Activated CD4-positive, alpha-beta T cell treated with anti-CD3 and anti-CD28 coated beads, Interleukin-2, amount 50 U/mL, for 4 hours (primary cell): ENCODE results near the gene ADPRHL1.
"Not testable (repeated sequence)": the region's sequence is repeated elsewhere in the genome, so short reads cannot be mapped to it uniquely, and the experiment has no call there.

ENCODE experiments used
- DNase-seq, 2 experiments: peaks; one replicate each; pipeline ENCODE4 v3.0.0-alpha.2; 2020

ADPRHL1 gene

GRCh38 chr13:113477724-113478123 is 24.4 kb upstream of the ADPRHL1 start:
- DNase-seq: no peak

DNA sequence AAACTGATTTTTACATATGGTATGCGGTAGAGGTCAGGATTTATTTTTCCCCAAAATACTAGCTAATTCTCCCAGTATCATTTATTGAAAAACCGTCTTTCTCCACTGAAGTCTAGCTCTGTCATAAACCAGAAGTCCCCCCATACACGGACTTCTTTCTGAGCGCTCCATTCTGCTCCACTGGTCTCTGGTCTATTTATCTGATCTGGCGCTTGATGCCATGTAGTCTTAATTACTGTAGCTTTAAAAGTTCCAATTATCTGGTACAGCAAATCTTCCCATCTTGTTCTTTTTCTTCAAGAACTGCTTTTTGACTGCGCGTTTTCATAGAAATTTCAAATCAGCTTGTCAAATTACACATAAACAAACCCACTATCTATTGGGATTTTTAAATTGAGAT is 23.5 kb upstream of the ADPRHL1 start:
- no peak for DNase-seq

DNA sequence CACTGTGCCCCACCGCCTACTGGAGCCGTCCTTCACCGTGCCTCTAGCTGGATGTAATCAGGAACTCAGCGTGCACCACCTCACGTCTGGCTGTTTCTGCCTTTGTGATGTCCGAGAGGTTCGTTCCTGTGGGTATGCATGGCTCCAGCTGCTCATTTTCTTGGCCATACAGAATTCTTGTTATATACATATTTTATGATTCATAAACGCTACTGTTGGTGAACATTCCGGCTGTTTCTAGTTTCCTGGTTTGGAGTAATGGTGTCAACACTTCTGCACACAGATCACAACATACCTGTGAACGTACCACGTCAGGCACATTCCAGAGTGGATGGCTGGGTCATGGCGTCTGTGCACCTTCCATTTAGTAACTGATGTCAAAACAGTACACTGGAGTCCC is 22.6 kb upstream of the ADPRHL1 start:
- no peak for DNase-seq

DNA sequence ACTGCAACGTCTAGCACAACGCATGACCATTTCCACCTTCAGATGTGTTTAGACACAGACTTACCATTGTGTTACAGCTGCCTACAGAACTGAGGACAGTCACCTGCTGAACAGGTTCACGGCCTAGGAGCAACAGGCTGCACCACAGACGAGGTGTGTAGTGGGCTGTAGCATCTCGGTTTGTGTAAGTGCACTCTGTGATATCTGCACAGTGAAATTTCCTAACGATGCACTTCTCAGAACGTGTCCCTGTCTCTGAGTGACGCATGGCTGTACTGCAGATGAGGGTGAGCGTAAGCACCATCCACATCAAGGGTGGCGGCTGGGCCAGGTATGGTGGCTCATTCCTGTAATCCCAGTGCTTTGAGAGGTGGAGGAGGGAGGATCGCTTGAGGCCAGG is 22.0 kb upstream of the ADPRHL1 start:
- DNase-seq: no peak

DNA sequence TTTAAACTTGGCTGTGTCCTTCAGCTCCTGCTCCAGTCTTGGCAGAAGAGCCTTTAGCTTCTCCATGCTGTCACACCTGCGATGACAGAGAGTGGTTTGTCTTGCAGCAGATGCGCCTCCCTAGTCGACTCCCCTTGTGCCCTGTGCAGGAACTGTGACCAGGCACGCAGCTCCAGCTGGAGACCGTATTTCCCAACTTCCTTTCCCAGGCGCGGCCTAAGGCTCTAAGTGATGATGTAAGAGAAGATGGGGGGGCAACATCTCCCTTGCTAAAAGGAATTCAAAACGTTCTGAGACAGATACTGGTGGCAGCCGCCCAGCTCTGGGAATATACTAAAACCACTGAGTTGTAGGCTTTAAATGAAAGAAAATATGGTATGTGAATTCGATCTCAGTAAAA is 20.9 kb upstream of the ADPRHL1 start:
- DNase-seq: no peak

- DNase-seq: no peak
These were observed 19.2 kb upstream of the ADPRHL1 start for GRCh38 chr13:113472355-113473025.

DNA sequence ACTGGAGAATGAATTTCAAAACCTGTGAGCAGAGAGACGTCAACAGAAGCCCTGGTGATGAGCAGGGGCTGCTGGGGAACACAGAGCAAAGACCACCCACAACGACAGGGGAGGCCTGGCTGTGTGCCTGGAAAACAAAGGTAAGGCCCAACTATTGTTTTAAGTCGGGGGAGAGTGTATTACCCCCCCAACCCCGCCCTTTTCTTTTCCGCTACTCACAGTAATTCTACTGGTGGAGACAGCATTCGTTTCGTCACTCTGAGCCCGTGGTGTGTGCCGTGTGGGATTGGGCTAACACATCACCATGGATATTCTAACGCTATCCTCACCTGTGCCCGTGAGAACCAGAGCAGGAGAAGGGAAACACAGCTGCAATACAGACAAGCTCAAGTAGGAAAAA is 18.6 kb upstream of the ADPRHL1 start:
- no peak for DNase-seq

GRCh38 chr13:113470635-113471163 is 17.4 kb upstream of the ADPRHL1 start:
- DNase-seq: not testable (repeated sequence)

DNA sequence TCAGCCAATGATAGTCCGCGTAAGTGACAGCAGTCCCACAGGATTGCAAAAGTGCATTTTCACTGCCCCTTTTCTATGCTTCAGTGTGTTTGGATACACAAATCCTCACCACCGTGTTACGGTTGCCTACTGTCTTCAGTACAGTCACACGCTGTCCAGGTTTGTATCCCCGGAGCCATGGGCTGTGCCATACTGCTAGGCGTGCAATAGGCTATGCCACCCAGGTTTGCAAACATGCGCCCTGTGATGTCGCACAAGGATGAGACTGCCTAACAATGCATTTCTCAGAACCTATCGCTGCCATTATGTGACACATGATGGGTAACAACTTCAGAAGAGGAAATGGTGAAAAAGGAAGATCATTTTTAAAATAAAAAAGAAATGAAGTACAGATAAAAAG is 16.8 kb upstream of the ADPRHL1 start:
- DNase-seq: no peak

- no peak for DNase-seq
These were observed 16.3 kb upstream of the ADPRHL1 start for GRCh38 chr13:113469582-113469981.

- no peak for DNase-seq
These were observed 15.3 kb upstream of the ADPRHL1 start for GRCh38 chr13:113468472-113469201.

GRCh38 chr13:113468029-113468428 is 14.7 kb upstream of the ADPRHL1 start:
- DNase-seq: no peak

- no peak for DNase-seq
These were observed 13.1 kb upstream of the ADPRHL1 start for GRCh38 chr13:113466383-113466782.

GRCh38 chr13:113465300-113465699 is 12.0 kb upstream of the ADPRHL1 start:
- no peak for DNase-seq

DNA sequence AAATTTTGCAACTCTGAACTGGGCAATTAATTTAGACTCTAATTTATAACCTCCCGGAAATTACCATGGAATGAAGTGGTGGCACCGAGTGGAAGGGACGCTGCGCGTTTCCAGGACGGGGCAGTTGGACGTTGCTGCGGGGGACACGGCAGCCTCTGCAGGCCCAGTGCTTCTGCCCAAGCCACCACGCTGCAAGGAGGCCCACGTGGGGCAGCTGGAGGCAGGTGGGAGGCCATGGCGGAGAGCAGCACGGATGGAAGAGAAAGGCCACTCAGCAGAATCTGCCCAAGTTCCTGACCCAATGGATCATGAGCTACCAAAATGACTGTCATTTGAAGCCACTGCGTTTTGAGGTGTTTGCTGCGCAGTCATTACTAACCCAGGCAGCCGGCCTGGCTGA is 11.2 kb upstream of the ADPRHL1 start:
- no peak for DNase-seq

GRCh38 chr13:113461022-113461751 is 7.9 kb upstream of the ADPRHL1 start:
- no peak for DNase-seq

DNA sequence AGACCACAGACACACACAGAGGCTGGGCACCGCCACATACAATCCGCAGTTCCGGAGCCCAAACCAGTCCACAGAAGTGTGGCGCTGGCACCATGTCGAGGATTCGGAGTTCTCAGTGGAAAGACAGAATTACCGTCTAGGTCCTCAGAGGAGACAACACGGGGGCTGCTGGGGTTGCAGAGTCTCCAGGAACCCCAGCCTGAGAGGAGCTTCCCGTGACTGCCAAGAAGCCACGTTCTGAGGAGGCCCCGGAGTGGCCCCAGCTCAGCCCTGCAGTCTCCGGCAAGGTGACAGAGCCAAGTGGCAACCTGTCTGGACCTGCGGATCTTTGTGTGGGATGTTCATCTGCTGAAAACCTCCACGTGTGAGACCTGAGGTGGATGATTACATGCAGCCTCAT is 7.3 kb upstream of the ADPRHL1 start:
- no peak for DNase-seq

DNA sequence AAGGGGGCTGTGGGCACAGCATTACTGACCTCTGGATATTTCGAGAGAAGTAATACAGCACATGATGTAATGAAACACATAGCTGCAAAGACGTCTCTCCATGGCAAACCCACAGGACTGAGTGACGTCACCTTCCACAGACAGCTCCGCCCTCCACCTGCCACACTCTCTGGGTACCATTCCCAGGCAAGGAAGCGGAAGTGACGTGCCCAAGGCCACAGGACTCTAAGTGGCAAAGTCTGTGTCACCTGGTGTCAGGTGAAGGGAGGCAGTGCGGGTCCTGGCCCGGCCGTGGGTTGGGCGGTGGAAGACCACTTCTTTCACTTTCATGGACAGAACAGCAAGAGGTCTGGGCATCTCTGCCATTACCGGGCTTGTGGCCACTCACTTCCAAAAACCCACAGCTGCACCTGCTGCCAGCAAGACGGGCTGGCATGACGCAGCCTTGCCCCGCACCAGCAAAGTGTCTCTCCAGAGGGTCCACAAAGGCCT is 6.8 kb upstream of the ADPRHL1 start:
- DNase-seq: no peak

DNA sequence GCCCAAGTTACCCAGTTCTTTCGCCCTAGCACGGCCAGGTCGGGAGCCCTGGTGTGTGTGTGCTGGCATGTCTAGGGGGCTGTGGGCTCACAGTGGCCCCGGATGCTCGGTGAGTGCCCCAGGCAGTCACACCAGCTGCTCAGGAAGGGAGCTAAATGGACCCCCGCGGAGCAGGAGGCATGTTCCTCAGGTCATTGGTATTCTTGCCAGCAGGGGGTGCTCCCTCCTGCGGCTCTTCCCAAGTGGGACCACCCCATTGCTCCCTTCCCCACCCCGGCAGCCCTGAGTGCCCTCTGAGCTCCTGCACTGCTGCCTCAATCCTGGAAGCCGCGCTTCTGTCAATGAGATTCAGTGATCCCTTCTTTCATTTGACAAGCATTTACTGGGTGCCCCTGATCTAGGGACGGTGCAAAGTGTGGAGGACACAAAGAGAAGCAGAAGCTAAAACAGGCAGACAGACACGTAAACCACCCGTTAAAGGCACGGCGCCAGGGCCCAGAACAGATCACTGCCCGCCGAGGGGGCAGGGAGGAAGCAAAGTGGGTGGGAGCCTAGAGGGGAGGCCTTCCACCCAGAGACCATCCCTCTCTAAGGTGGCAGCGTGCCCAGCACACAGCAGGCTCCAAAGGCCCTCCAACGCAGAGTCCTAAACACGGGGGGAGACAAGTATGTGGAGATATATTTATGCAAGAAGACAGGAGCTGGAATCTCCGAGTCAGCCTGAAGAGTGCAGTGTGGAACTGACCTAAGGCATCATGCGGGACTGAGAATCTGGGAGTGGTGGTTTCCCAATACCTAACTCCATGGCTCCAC is 5.2 kb upstream of the ADPRHL1 start:
- DNase-seq: no peak

DNA sequence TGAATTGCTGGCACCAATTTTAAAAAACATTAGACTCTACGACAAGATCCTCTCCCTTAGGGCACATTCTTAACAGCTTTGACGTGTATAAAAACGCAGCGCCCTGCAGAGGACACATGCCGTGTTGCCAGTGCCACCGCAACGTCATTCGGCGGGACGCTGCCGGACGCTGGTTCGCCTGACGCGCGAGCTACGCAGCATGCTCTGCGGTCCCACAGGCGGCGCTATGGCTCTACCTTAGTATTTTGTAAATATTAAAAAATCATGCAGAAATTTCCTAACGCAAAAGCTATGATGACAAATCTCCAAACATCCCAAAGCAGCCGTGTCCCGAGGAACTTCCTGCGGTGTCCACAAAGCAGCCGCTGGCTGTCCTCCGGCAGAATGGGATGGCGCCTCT is 4.2 kb upstream of the ADPRHL1 start:
- no peak for DNase-seq

DNA sequence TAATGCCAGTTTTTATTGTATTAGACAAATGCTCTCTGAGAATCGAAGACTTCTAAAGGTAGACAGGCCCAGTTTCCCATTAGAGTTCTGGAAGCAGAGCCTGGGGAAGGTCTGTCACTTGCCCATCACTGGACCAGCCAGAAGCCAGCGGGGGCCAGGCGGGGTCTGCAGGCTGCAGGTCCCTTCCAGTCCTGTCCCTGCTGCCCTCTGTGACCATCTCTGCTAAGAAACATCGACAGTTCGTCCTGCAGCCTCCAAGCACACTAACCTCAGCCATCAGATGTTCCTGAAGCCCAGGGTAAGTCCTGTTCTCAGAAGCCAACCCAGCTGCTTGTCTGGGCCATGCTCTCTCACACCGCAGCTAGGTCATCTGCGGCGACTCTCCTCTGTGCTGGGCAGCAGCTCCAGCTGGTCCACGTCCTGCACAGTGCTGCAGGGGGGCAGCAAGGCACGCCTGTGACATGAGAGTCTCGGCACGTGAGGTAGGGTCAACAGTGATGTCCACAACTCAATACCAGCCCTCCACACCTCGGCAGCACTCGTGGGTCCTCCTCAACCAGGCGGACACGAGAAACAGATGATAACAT is 2.9 kb upstream of the ADPRHL1 start:
- DNase-seq: no peak

GRCh38 chr13:113455384-113455783 is 2.1 kb upstream of the ADPRHL1 start:
- DNase-seq: no peak
